Measurements from ENCODE around the gene TAS2R13.

Gene TAS2R13

GRCh38 chr12:10936506-10936905, 27.1 kb upstream of the TAS2R13 start:
- Histone ChIP-seq H3K4me1 (ENCODE audit: control insufficient read depth, insufficient read depth, low read length) (no peaks in the 10 kb centered on the region), H3K9me3 (ENCODE audit: control insufficient read depth, insufficient read depth, low read depth, low read length) (no peaks in the 10 kb centered on the region), H3K36me3 (ENCODE audit: control insufficient read depth in 2 of 2, insufficient read depth in 1 of 2, low read length in 2 of 2) (no peaks in the 10 kb centered on the region), H3K4me3 (ENCODE audit: low read depth, low read length) (no peak overlapping the region), H3K27ac (ENCODE audit: extremely low read depth, low read depth, low read length) (no peak overlapping the region)
- CTCF ChIA-PET, result no interaction called here
- POLR2A ChIA-PET, result no interaction called here
- TF ChIP-seq ZNF184 (tag by site-specific recombination; IDR thresholded peaks at IDR 0.05) (no peak), TCF7L2 (IDR thresholded peaks at IDR 0.05; ENCODE audit: borderline replicate concordance, low read depth, low read length) (no peak), ZNF660 (tag by site-specific recombination; IDR thresholded peaks at IDR 0.05) (no peak), ZFP37 (tag by site-specific recombination; IDR thresholded peaks at IDR 0.05) (no peak), OSR2 (tag by site-specific recombination; IDR thresholded peaks at IDR 0.05) (no peak), ZNF561 (tag by site-specific recombination; IDR thresholded peaks at IDR 0.05; ENCODE audit: borderline replicate concordance) (no peak), ZSCAN18 (tag by site-specific recombination; IDR thresholded peaks at IDR 0.05) (no peak)

- Histone ChIP-seq H3K36me3 (ENCODE audit: control insufficient read depth in 2 of 2, insufficient read depth in 1 of 2, low read length in 2 of 2) (no peaks in the 10 kb centered on the region), H3K4me1 (ENCODE audit: control insufficient read depth, insufficient read depth, low read length) (no peaks in the 10 kb centered on the region), H3K4me3 (ENCODE audit: low read depth, low read length) (no peak within 1 kb of the TSS), H3K27ac (ENCODE audit: extremely low read depth, low read depth, low read length) (no peak within 1 kb of the TSS), H3K9me3 (ENCODE audit: control insufficient read depth, insufficient read depth, low read depth, low read length) (no peaks in the 10 kb centered on the region; the same call in 1 of the 2 replicates)
- POLR2A ChIA-PET, result no interaction called here
- CTCF ChIA-PET, result no interaction called here
- TF ChIP-seq ZNF175 (tag by site-specific recombination; IDR thresholded peaks at IDR 0.05), result no peak
- TF ChIP-seq ZNF37A (tag by site-specific recombination; IDR thresholded peaks at IDR 0.05), result no peak
Observed at GRCh38 chr12:10928746-10929286, 19.5 kb upstream of the TAS2R13 start, which contains the start of gene PRH2. PRH2 (plus strand) TSS chr12:10929236; CDS start chr12:10929274, 38 bp downstream.

GRCh38 chr12:10926269-10926668, 16.9 kb upstream of the TAS2R13 start:
- POLR2A ChIA-PET, result no interaction called here

More at GRCh38 chr12:10926269-10926668, 16.9 kb upstream of the TAS2R13 start:
- H3K27ac ChIP-seq (ENCODE audit: extremely low read depth, low read depth, low read length), result no peak overlapping the region
- H3K4me1 ChIP-seq (ENCODE audit: control insufficient read depth, insufficient read depth, low read length), result no peaks in the 10 kb centered on the region
- H3K36me3 ChIP-seq (ENCODE audit: control insufficient read depth in 2 of 2, insufficient read depth in 1 of 2, low read length in 2 of 2), result no peaks in the 10 kb centered on the region
- TF ChIP-seq ZFP37 (tag by site-specific recombination; IDR thresholded peaks at IDR 0.05) (no peak), ZNF514 (tag by site-specific recombination; IDR thresholded peaks at IDR 0.05) (no peak), TCF7L2 (IDR thresholded peaks at IDR 0.05; ENCODE audit: borderline replicate concordance, low read depth, low read length) (no peak), TSHZ1 (tag by site-specific recombination; IDR thresholded peaks at IDR 0.05; ENCODE audit: borderline replicate concordance) (no peak), ZNF148 (tag by site-specific recombination; IDR thresholded peaks at IDR 0.05; ENCODE audit: borderline replicate concordance) (no peak), ZNF19 (tag by site-specific recombination; IDR thresholded peaks at IDR 0.05; ENCODE audit: low read depth) (no peak), ZNF830 (tag by site-specific recombination; IDR thresholded peaks at IDR 0.05; ENCODE audit: low read depth) (no peak), ZNF274 (IDR thresholded peaks at IDR 0.05; ENCODE audit: low read length) (no peak), ZNF274 (tag by site-specific recombination; IDR thresholded peaks at IDR 0.05; ENCODE audit: borderline replicate concordance) (no peak), AEBP2 (tag by site-specific recombination; IDR thresholded peaks at IDR 0.05; ENCODE audit: borderline replicate concordance) (no peak)
- H3K4me3 ChIP-seq (ENCODE audit: low read depth, low read length), result no peak overlapping the region
- CTCF ChIA-PET, result no interaction called here
- H3K9me3 ChIP-seq (ENCODE audit: control insufficient read depth, insufficient read depth, low read depth, low read length), result no peaks in the 10 kb centered on the region; the same call in 1 of the 2 replicates

Measured in HEK293 (cell line).